NCI-H345 treated with DMSO at 0.1 percent for 48 hours (cell line): ENCODE data around the gene MBD6.

Experiments
- DNase-seq: peaks from one replicate; lab custom pipeline; 2025; ENCODE audit not compliant: unreplicated experiment; lab: John Stamatoyannopoulos, UW

Gene MBD6

GRCh38 chr12:57528831-57529555, 6.4 kb downstream of the MBD6 start:
- no peak for DNase-seq

DNA sequence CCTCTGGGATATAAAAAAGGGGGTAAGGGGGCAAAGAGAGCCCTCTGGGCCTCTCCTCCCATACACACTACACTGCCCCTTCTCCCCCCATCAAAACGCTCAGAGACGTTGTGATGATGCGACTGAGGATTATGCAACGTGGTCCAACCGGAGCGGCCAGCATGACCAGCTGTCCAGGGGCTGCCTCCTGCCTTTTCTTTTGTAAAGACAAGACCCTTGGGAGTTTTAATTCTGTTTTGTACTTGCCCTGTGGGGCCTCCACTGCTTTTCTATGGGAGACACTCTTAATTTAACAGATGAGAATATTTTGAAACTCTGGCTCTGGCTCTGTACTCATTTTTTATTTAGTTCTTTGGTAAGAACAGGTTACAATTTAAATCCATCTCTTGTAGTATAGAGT, 7.2 kb downstream of the MBD6 start:
- no peak for DNase-seq

DNA sequence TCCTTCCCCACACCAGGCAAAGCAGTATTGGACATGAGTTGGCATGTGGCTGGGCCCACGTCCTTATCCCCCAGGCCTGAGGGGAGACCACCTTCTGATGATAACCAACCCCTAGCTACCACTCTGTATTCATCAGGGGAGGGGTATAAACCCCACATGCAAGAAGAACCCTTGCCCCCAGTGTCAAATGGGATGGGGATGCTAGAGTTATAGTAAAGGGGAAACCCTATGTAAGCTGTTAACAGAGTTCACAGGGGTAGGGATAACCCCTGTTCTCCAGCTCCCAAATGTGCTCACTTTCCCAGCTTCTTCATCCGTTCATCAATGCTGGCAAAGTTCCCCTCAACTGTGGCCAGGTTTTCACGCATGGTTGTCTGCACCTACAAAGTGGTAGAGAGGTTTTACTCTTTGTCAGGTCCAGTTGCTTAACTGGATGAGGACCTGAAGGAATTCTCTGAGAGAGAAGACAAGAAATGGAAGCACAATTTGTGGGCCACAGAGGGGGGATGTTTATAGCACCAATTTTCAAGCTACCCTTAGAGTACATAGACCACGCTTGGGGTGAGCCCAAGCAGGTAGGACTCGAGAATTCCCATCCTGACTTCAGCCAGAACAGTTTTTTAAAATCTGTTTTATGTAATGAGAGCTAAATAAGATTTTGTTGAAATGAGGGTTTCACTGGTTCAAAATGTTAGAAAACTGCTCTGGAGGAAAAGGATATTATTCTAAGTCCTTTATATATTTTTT, 7.9 kb downstream of the MBD6 start:
- DNase-seq = no peak

- DNase-seq = no peak
Measured at GRCh38 chr12:57531836-57532235, 9.2 kb downstream of the MBD6 start.

- no peak for DNase-seq
Measured at GRCh38 chr12:57533108-57533507, 10.5 kb downstream of the MBD6 start.

GRCh38 chr12:57534250-57534649, 11.6 kb downstream of the MBD6 start:
- DNase-seq = no peak

- DNase-seq = no peak
Measured at GRCh38 chr12:57534991-57535543, 12.4 kb downstream of the MBD6 start.

GRCh38 chr12:57535764-57536596, 13.4 kb downstream of the MBD6 start:
- DNase-seq = no peak

DNA sequence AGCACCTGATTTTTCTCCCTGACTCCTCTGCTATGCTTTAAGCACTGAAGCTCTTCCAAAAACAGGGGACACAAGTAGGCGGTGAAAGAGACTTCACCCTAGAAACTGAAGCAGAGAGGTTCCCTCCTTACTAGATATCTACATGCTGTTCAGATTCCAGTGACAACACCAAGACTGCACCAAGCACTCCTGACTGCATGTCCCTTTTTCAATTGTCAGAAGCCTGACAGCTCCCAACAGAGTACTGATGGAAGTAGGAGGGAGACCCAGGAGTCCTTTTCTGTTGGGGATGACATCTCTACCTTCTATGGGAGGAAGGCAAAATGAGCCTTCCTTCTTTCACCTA, 13.9 kb downstream of the MBD6 start:
- DNase-seq = no peak

- DNase-seq = no peak
Measured at GRCh38 chr12:57539134-57539768, 16.6 kb downstream of the MBD6 start.

GRCh38 chr12:57541001-57541400, 18.4 kb downstream of the MBD6 start:
- DNase-seq = no peak

- no peak for DNase-seq
Measured at GRCh38 chr12:57541717-57542116, 19.1 kb downstream of the MBD6 start.

GRCh38 chr12:57543581-57543980, 21.0 kb downstream of the MBD6 start:
- DNase-seq = no peak

DNA sequence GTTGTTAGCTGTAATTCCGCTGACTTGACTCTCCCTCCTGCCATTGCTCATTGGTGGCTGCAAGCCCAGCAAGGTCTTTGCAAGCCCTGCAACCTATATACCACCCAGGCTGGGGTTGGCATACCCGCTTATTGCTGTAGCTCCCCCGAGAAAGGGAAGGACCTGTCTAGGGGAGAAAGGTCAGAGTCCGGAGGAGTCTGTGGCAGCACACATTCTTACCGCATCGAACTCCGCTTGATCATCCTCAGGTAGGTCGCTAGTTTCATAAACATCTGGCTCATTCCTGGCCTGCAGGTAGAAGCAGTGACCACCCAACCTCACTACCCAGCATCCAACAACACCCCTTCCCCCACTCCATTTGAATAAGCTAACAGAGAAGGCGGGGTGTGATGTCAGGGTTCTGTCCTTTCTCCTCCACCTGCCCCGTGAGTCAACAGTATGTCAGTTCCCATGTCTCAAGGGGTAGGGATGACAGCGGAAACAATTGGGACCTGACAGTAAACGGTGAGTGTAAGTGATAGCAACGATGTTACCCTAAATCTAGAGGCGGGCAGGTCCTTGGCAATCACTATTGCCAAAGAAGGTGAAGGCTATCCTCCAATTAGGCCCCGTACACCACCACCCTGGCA, 23.3 kb downstream of the MBD6 start:
- no peak for DNase-seq

DNA sequence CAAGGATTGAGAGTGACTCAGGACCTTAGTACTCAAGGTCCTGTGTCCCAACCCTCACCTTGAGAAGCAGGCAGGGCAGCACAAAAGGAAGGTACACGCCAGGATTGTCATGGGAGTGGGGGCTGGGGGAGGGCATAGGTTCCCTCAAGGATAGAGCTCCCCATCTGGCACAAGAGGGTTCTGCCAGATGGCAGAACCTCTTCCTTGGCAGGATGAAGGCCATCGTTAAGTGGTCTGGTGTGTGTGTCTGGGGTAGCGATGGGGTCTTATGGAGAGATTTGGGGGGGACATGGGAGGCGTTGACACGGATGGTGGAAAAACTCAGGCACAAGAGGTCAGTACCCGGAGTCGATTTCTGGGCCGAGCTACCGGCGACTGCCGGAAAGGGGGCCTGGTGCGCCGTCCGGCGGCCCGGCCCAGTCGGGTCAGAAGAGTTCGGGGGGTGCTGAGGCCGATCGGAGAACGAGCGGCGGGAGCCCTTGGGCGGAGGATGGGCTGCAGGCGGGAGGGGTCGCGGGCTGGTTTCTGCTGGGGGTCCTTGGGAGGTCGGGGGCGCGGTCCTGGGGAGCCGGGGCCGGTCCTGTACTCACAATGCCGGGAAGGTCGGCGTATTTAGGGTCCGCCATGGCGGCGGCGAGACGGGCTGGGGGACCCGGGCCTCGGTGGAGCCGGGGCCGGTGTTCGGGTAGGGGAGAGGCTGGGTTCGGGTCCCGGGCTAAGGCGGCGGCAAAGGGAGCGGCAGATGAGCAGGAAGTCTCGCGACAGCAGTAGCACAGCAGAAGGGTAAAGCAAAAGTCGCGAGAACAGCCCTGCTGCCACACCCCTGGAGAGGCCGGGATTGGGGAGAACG, 24.0 kb downstream of the MBD6 start, which contains the start of gene DCTN2:
TSS of gene DCTN2 (minus strand) at position 755 of the 850 bp plus-strand sequence. CDS start at position 626, 129 bp downstream.
- DNase-seq = peak; percentile 96

DNA sequence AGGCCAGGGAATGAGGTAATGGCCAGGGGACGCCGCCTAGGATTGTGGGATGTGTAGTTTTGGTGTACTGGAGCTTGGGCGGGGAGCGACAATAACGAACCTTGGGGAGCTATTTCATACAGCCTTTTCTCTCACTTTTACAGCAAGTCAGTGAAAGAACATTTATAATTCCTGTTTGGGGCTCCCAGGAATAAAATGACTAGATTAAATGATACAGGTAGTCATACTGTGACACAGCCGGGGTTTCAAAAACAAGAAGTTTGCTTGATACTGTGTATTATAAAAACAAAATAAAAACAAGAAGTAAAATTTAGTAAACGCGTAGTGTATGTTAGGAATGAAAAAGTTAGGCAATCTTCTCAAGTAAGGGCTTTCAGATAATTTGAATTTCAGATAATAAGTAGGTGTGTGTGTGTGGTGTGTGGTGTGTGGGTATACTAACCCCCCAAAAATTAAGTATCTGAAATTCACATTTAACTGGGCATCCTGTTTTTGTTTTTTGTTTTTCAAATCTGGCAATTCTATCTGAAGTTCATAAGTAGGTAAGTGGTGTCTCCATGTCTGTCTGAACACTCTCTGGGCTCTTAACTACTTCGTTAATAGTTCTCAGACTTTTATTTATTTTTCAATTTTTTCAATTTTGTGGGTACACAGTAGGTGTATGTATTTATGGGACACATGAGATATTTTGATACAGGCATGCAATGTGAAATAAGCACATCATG, 24.8 kb downstream of the MBD6 start:
- no peak for DNase-seq

DNA sequence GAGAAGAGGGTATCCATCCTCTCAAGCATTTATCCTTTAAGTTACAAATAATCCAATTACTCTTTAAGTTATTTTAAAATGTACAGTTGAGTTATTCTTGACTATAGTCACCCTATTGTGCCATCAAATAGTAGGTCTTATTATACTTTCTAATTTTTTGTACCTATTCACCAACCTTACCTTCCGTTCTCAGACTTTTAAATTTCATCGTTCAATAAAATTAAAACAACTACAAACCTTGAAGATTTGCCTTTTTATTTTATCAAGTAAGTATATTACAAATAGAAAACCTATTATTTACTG, 25.3 kb downstream of the MBD6 start:
- DNase-seq = no peak

- DNase-seq = no peak
Measured at GRCh38 chr12:57548488-57548887, 25.9 kb downstream of the MBD6 start.
